GF-D8 (cell line): ENCODE results near the gene ZP3.
"Not testable (repeated sequence)": the region's sequence is repeated elsewhere in the genome, so short reads cannot be mapped to it uniquely, and the experiment has no call there.

Experiments
- DNase-seq: peaks from one replicate; lab custom pipeline; 2025; lab: John Stamatoyannopoulos, UW

The ZP3 gene

GRCh38 chr7:76485822-76486610, 61.3 kb downstream of the ZP3 start:
- DNase-seq, result not testable (repeated sequence)

- not testable (repeated sequence) for DNase-seq
These were observed 61.9 kb downstream of the ZP3 start for GRCh38 chr7:76486618-76487017.

GRCh38 chr7:76487969-76488368, 63.2 kb downstream of the ZP3 start:
- not testable (repeated sequence) for DNase-seq
